Effector CD8-positive, alpha-beta T cell (primary cell): Measurements from ENCODE around the gene TMCO4.
"Not testable (repeated sequence)": the region's sequence is repeated elsewhere in the genome, so short reads cannot be mapped to it uniquely, and the experiment has no call there.

ENCODE experiments used
- DNase-seq: peaks from one replicate; lab custom pipeline; 2025; lab: John Stamatoyannopoulos, UW

TMCO4 gene

GRCh38 chr1:19637606-19638005, 162.1 kb downstream of the TMCO4 start:
- no peak for DNase-seq

GRCh38 chr1:19636749-19637148, 163.0 kb downstream of the TMCO4 start:
- not testable (repeated sequence) for DNase-seq

- DNase-seq: no peak
Observed at GRCh38 chr1:19636065-19636464, 163.7 kb downstream of the TMCO4 start.

DNA sequence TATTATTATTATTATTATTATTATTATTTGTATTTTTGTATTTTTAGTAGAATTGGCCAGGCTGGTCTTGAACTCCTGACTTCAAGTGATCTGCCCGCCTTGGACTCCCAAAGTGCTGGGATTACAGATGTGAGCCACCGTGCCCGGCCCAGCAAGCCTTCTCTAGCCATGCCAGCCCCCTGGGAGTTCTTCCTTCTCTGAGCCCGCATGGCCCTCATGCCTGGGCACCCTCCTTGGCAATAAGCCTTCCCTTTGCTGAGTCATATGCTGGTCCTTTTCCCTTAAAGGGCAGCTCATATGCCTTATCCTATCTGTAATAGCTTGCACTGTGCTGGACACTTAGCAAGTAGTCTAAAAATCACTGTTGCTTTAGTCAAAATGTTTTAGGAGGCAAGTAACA, 164.1 kb downstream of the TMCO4 start:
- no peak for DNase-seq

DNA sequence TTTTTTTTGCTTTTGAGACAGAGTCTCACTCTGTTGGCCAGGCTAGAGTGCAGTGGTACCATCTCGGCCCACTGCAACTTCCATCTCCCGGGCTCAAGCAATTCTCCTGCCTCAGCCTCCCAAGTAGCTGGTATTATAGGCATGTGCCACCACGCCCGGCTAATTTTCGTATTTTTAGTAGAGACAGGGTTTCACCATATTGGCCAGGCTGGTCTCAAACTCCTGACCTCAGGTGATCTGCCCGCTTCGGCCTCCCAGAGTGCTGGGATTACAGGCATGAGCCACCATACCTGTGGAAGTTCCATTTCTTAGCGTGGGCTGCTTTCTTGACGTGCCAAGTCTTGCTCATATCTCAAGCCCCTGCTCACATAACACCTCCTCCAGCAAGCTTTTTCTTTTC, 164.7 kb downstream of the TMCO4 start:
- not testable (repeated sequence) for DNase-seq

- no peak for DNase-seq
Observed at GRCh38 chr1:19633106-19633505, 166.6 kb downstream of the TMCO4 start.
